Measurements from ENCODE around the gene C1QTNF8.

The C1QTNF8 gene

DNA sequence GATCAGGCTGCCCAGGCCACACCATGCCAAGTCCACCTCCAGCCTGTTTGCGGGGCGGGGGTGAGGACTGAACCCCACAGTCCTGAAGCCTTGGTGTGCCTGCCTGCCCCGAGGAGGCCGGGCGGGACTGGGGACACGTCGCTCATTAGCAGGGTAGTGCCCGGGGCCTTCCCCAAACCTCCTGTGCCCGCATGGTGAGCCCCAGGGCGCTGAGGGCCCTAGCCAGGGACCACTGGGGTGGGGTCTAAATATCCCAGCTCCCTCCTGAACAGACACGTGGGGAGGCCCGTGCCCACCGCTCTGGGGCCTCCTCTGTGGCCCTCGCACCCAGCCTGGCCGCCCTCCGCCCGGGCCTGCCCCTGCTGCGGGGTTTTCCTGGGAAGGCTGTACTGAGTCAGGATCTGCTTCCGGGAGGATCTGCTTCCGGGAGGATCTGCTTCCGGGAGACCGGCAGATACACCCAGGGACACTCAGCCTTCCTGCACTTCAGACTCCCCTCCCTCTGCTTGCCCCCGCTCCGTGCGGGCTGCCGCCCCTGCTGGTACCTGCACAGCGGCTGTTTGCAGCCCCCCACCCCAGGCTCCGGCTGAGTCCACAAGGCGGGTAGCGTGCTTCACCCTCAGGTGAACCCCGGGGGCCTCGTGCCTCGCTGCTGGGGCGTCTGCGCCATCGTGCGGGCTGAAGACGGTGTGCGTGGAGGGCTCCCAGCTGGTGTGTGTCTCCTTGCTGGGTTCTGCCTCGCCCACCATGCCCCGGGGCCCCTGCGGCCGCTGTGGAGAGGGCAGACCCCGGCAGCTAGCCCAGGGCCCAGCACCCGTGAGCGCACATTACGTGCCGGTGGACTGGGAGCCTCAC lies 33.3 kb upstream of the C1QTNF8 start:
- H3K36me3 ChIP-seq (ENCODE audit: insufficient read depth, low read length): no peaks in the 10 kb centered on the region
- TF ChIP-seq EZH2 (IDR thresholded peaks at IDR 0.05; ENCODE audit: borderline replicate concordance, low read depth, low read length, severe bottlenecking) (no peak), CTCF (IDR thresholded peaks at IDR 0.05; ENCODE audit: borderline replicate concordance, extremely low read depth, low read length, poor library complexity, severe bottlenecking) (no peak)
- no peaks in the 10 kb centered on the region for H3K79me2 ChIP-seq (ENCODE audit: insufficient read depth, low read length)
- no peak for ATAC-seq (ENCODE audit: insufficient read depth, low read depth)
- H3K9me3 ChIP-seq (ENCODE audit: insufficient read depth, low read length, severe bottlenecking): no peaks in the 10 kb centered on the region
- DNase-seq: no peak
- no peaks in the 10 kb centered on the region for H3K27me3 ChIP-seq (ENCODE audit: insufficient read depth, low read length, poor library complexity)
- no peaks in the 10 kb centered on the region; the same call in 1 of the 2 replicates for H4K20me1 ChIP-seq (ENCODE audit: insufficient read depth, low read length)
- no peak overlapping the region for H3K27ac ChIP-seq (ENCODE audit: low read length)
- H3K9ac ChIP-seq (ENCODE audit: low read depth, low read length): no peak overlapping the region
- H3K4me2 ChIP-seq (ENCODE audit: insufficient read depth, low read length): no peak overlapping the region
- no peak overlapping the region for H3K4me3 ChIP-seq (ENCODE audit: low read depth in 1 of 2, low read length in 2 of 2)
- no peaks in the 10 kb centered on the region for H3K4me1 ChIP-seq (ENCODE audit: insufficient read depth, low read length)
- H2AFZ ChIP-seq (ENCODE audit: low read depth, low read length): no peak overlapping the region

GRCh38 chr16:1127971-1128715 lies 32.1 kb upstream of the C1QTNF8 start:
- H3K4me2 ChIP-seq (ENCODE audit: insufficient read depth, low read length): no peak overlapping the region
- TF ChIP-seq CTCF (IDR thresholded peaks at IDR 0.05; ENCODE audit: borderline replicate concordance, extremely low read depth, low read length, poor library complexity, severe bottlenecking): no peak
- no peak for TF ChIP-seq EZH2 (IDR thresholded peaks at IDR 0.05; ENCODE audit: borderline replicate concordance, low read depth, low read length, severe bottlenecking)
- H2AFZ ChIP-seq (ENCODE audit: low read depth, low read length): no peak overlapping the region
- no peaks in the 10 kb centered on the region for H3K79me2 ChIP-seq (ENCODE audit: insufficient read depth, low read length)
- H3K9ac ChIP-seq (ENCODE audit: low read depth, low read length): no peak overlapping the region
- ATAC-seq (ENCODE audit: insufficient read depth, low read depth) (no peak), DNase-seq (no peak)
- no peaks in the 10 kb centered on the region for H3K36me3 ChIP-seq (ENCODE audit: insufficient read depth, low read length)
- no peaks in the 10 kb centered on the region for H3K9me3 ChIP-seq (ENCODE audit: insufficient read depth, low read length, severe bottlenecking)
- no peaks in the 10 kb centered on the region for H3K4me1 ChIP-seq (ENCODE audit: insufficient read depth, low read length)
- no peaks in the 10 kb centered on the region for H3K27me3 ChIP-seq (ENCODE audit: insufficient read depth, low read length, poor library complexity)
- no peak overlapping the region for H3K4me3 ChIP-seq (ENCODE audit: low read depth in 1 of 2, low read length in 2 of 2)
- no peaks in the 10 kb centered on the region; the same call in 1 of the 2 replicates for H4K20me1 ChIP-seq (ENCODE audit: insufficient read depth, low read length)
- no peak overlapping the region for H3K27ac ChIP-seq (ENCODE audit: low read length)

GRCh38 chr16:1127101-1127500 lies 31.1 kb upstream of the C1QTNF8 start:
- H3K36me3 ChIP-seq (ENCODE audit: insufficient read depth, low read length): no peaks in the 10 kb centered on the region
- H3K9ac ChIP-seq (ENCODE audit: low read depth, low read length): no peak overlapping the region
- no peak for DNase-seq
- no peak overlapping the region for H2AFZ ChIP-seq (ENCODE audit: low read depth, low read length)
- no peak for TF ChIP-seq CTCF (IDR thresholded peaks at IDR 0.05; ENCODE audit: borderline replicate concordance, extremely low read depth, low read length, poor library complexity, severe bottlenecking)
- H3K79me2 ChIP-seq (ENCODE audit: insufficient read depth, low read length): no peaks in the 10 kb centered on the region
- no peak overlapping the region for H3K27ac ChIP-seq (ENCODE audit: low read length)
- H3K9me3 ChIP-seq (ENCODE audit: insufficient read depth, low read length, severe bottlenecking): no peaks in the 10 kb centered on the region
- no peak overlapping the region for H3K4me2 ChIP-seq (ENCODE audit: insufficient read depth, low read length)
- no peak for ATAC-seq (ENCODE audit: insufficient read depth, low read depth)
- no peaks in the 10 kb centered on the region for H3K27me3 ChIP-seq (ENCODE audit: insufficient read depth, low read length, poor library complexity)
- no peak overlapping the region for H3K4me3 ChIP-seq (ENCODE audit: low read depth in 1 of 2, low read length in 2 of 2)
- H4K20me1 ChIP-seq (ENCODE audit: insufficient read depth, low read length): peaks cover 4% of the 10 kb centered on the region; the same call in 1 of the 2 replicates
- H3K4me1 ChIP-seq (ENCODE audit: insufficient read depth, low read length): no peaks in the 10 kb centered on the region

All from DND-41 (cell line).